ENCODE results near the gene LRIG1. TPM values are rescaled to one million over a fixed set of nuclear protein-coding genes. Genes with fewer than 3 reads are reported as not detected.

LRIG1 gene
- total RNA-seq, 1 experiment from 2014 or later, result 5.3 TPM

- Histone ChIP-seq H3K4me3 (ENCODE audit: low read depth in 2 of 2, low read length in 2 of 2) (no peak overlapping the region), H3K36me3 (ENCODE audit: control insufficient read depth, insufficient read depth, low read length) (no peaks in the 10 kb centered on the region), H3K9me3 (ENCODE audit: control insufficient read depth, insufficient read depth, low read depth, low read length) (no peaks in the 10 kb centered on the region), H3K27me3 (ENCODE audit: control insufficient read depth, insufficient read depth, low read length) (no peaks in the 10 kb centered on the region; the same call in 1 of the 2 replicates), H3K27ac (ENCODE audit: low read length) (no peak overlapping the region), H3K4me1 (ENCODE audit: control insufficient read depth, insufficient read depth, low read length) (no peaks in the 10 kb centered on the region)
- TF ChIP-seq REST (IDR thresholded peaks at IDR 0.05; ENCODE audit: insufficient read depth in 1 of 2, low read depth in 2 of 2, low read length in 1 of 2) (no peak), TCF7L2 (IDR thresholded peaks at IDR 0.05; ENCODE audit: low read depth, low read length) (no peak), CTCF (IDR thresholded peaks at IDR 0.05) (no peak)
- ChIA-PET CTCF (no interaction called here), POLR2A (no interaction called here)
- no peak for DNase-seq (ENCODE audit: low read depth, low spot score)
- in situ Hi-C loops (cut with HindIII; ENCODE audit: low pct_unique_long_range_greater_than_20kb, low sequenced_read_pairs) (no loop called here), intact Hi-C loops (cut with micrococcal nuclease; ENCODE audit: unreplicated experiment) (no loop called here)
- no peak for ATAC-seq
- BruUV-seq (replicated peaks), result no TSS peak
Measured at GRCh38 chr3:66489115-66489514, 11.7 kb downstream of the LRIG1 start.

GRCh38 chr3:66488492-66488891 is 12.3 kb downstream of the LRIG1 start:
- Histone ChIP-seq H3K27me3 (ENCODE audit: control insufficient read depth, insufficient read depth, low read length) (no peaks in the 10 kb centered on the region; the same call in 1 of the 2 replicates), H3K4me1 (ENCODE audit: control insufficient read depth, insufficient read depth, low read length) (no peaks in the 10 kb centered on the region), H3K9me3 (ENCODE audit: control insufficient read depth, insufficient read depth, low read depth, low read length) (no peaks in the 10 kb centered on the region), H3K36me3 (ENCODE audit: control insufficient read depth, insufficient read depth, low read length) (no peaks in the 10 kb centered on the region), H3K4me3 (ENCODE audit: low read depth in 2 of 2, low read length in 2 of 2) (no peak overlapping the region), H3K27ac (ENCODE audit: low read length) (no peak overlapping the region)
- BruUV-seq (replicated peaks), result no TSS peak
- intact Hi-C loops (cut with micrococcal nuclease; ENCODE audit: unreplicated experiment), result no loop called here
- no peak for TF ChIP-seq TCF7L2 (IDR thresholded peaks at IDR 0.05; ENCODE audit: low read depth, low read length)
- no peak for TF ChIP-seq SIN3A (IDR thresholded peaks at IDR 0.05; ENCODE audit: borderline replicate concordance, insufficient read depth, low read depth, low read length)
- no peak for TF ChIP-seq REST (IDR thresholded peaks at IDR 0.05; ENCODE audit: insufficient read depth in 1 of 2, low read depth in 2 of 2, low read length in 1 of 2)
- in situ Hi-C loops (cut with HindIII; ENCODE audit: low pct_unique_long_range_greater_than_20kb, low sequenced_read_pairs), result no loop called here
- ATAC-seq (no peak), DNase-seq (ENCODE audit: low read depth, low spot score) (no peak)
- ChIA-PET CTCF (no interaction called here), POLR2A (no interaction called here)

Data from Panc1 (cell line).